Stomach (tissue), 9 donors: ENCODE measurements around the gene SPATS1. TPM values are rescaled to one million over a fixed set of nuclear protein-coding genes. Genes with fewer than 3 reads are reported as not detected.

ENCODE experiments used
- DNase-seq, 2 donors: peaks; one replicate each; pipeline versions ENCODE4 v3.0.0 to v3.0.0-alpha.2; 2013 to 2019
- H3K27ac ChIP-seq, 5 donors: fragments of 200-600 bp in 4 of 5; sonication (generic) in 4 of 5; one replicate each; pipeline ENCODE4 v1.5.1; 2013 to 2019; ENCODE audit warnings: mild to moderate bottlenecking in 1 of 5, moderate library complexity in 1 of 5
- H3K27me3 ChIP-seq, 3 donors: fragments of 200-600 bp; sonication (generic); one replicate each; pipeline ENCODE4 v1.5.1; 2017 to 2019; ENCODE audit warnings: mixed run types in 1 of 3
- H3K36me3 ChIP-seq, 4 donors: fragments of 200-600 bp; sonication (generic); 1 replicate in 3 of 4; 2 replicates in 1 of 4; pipeline ENCODE4 v1.5.1; 2016 to 2019
- H3K4me1 ChIP-seq, 4 donors: fragments of 200-600 bp; sonication (generic); one replicate each; pipeline ENCODE4 v1.5.1; 2016 to 2019
- H3K4me3 ChIP-seq, 4 donors: fragments of 200-600 bp; sonication (generic) in 3 of 4; one replicate each; pipeline ENCODE4 v1.5.1; 2016 to 2019; ENCODE audit warnings: mild to moderate bottlenecking in 1 of 4
- H3K9me3 ChIP-seq, 4 donors: fragments of 200-600 bp; sonication (generic); one replicate each; pipeline ENCODE4 v1.5.1; 2016 to 2019
- EP300 ChIP-seq: sonication (generic); formaldehyde crosslinking; IDR thresholded peaks from one replicate; pipeline ENCODE4 v1.6.1; 2017; ENCODE audit warnings: antibody characterized with exemption
- POLR2A ChIP-seq, 4 donors: fragments of 450-650 bp; IDR thresholded peaks; one replicate each; pipeline ENCODE4 v1.6.1; 2016; ENCODE audit warnings: antibody characterized with exemption in 4 of 4, control low read depth in 2 of 4, mild to moderate bottlenecking in 1 of 4, moderate library complexity in 1 of 4
- POLR2AphosphoS5 ChIP-seq, 3 donors: sonication (generic); formaldehyde crosslinking; IDR thresholded peaks; one replicate each; pipeline ENCODE4 v1.6.1; 2016; ENCODE audit warnings: antibody characterized with exemption in 3 of 3
- WGBS, 5 donors: extraction: QIAGEN DNeasy Blood & Tissue Kit in 3 of 5; methylation state at CpG; one replicate each; pipeline versions ENCODE4 v1.1.5 to v1.1.7; 2013 to 2018; 5-methylcytosine and 5-hydroxymethylcytosine counted together
- intact Hi-C: fragments of 100-400 bp; cut with DNase I; formaldehyde crosslinking; loops from one replicate; pipeline ENCODE4 v1.15.1; 2023; ENCODE audit warnings: low total_unique reads
- polyA plus RNA-seq, 3 donors: library from polyadenylated mRNA; stranded (reverse); fragments of 200-250 nt; gene quantifications; one replicate each; pipeline ENCODE4 v1.2.3, GENCODE V29; 2013
- total RNA-seq, 5 donors: library from RNA; depleted of rRNA; stranded (reverse); fragments of >200 nt; gene quantifications; one replicate each; pipeline versions ENCODE4 v1.1.0 to v1.2.3, GENCODE V29; 2014 to 2016
- TF ChIP-seq, protein P1 (sequence below), 7 experiments: fragments of 450-650 bp in 4 of 7; fragments of 200-600 bp in 3 of 7; sonication (generic) in 3 of 7; IDR thresholded peaks; one replicate each; pipeline ENCODE4 v1.5.1; 2016 to 2019; ENCODE audit warnings: antibody characterized with exemption in 7 of 7, control low read depth in 2 of 7, mild to moderate bottlenecking in 1 of 7
- donor health status: healthy with polysubstance abuse.
- donor health status: Bipolar disorder and iron deficiency.
- donor health status: healthy.

SPATS1 gene
- total and polyA plus RNA-seq, 8 donors, result not detected

DNA sequence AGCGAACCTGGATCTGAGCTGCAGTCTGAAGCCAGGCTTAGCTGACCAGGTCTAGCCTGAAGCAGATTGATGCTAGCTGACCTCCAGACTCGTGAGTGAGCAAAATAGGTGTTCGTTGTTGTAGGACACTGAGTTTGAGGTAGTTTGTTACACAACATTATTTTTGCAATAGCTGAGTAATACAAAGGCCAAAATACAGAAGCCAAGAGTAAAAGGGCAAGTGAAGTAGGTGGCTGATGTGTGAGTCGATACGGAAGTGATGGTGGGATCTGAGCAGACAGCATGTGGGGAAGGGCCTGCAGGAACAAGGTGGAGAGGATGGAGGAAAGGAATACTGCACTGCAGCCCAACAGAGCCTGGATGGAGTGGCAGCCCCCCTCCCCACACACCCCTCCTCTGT lies 8.5 kb upstream of the SPATS1 start:
- no peak for DNase-seq
- TF ChIP-seq POLR2AphosphoS5 (IDR thresholded peaks at IDR 0.05) (no peak), POLR2A (IDR thresholded peaks at IDR 0.05) (no peak)
- TF ChIP-seq, protein P1, sequence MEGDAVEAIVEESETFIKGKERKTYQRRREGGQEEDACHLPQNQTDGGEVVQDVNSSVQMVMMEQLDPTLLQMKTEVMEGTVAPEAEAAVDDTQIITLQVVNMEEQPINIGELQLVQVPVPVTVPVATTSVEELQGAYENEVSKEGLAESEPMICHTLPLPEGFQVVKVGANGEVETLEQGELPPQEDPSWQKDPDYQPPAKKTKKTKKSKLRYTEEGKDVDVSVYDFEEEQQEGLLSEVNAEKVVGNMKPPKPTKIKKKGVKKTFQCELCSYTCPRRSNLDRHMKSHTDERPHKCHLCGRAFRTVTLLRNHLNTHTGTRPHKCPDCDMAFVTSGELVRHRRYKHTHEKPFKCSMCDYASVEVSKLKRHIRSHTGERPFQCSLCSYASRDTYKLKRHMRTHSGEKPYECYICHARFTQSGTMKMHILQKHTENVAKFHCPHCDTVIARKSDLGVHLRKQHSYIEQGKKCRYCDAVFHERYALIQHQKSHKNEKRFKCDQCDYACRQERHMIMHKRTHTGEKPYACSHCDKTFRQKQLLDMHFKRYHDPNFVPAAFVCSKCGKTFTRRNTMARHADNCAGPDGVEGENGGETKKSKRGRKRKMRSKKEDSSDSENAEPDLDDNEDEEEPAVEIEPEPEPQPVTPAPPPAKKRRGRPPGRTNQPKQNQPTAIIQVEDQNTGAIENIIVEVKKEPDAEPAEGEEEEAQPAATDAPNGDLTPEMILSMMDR (IDR thresholded peaks at IDR 0.05), result no peak
- Histone ChIP-seq H3K27ac (no peak overlapping the region), H3K4me1 (no peaks in the 10 kb centered on the region), H3K36me3 (no peaks in the 10 kb centered on the region), H3K27me3 (peaks cover 0 to 29% (median 0%) of the 10 kb centered on the region in 3 donors), H3K4me3 (no peak overlapping the region), H3K9me3 (no peaks in the 10 kb centered on the region)
- intact Hi-C loops, result no loop called here
- 80 to 91% (median 84%) methylated on average over 5 of the region's 5 CpGs for WGBS, 5 donors

- Histone ChIP-seq H3K4me1 (no peaks in the 10 kb centered on the region), H3K36me3 (no peaks in the 10 kb centered on the region), H3K9me3 (no peaks in the 10 kb centered on the region), H3K27me3 (peaks cover 0 to 18% (median 0%) of the 10 kb centered on the region in 3 donors), H3K4me3 (no peak overlapping the region), H3K27ac (no peak overlapping the region)
- no peak for DNase-seq
- WGBS, 5 donors, result 43 to 65% (median 64%) methylated on average over 1 of the region's 1 CpG
- intact Hi-C loops, result no loop called here
- TF ChIP-seq POLR2A (IDR thresholded peaks at IDR 0.05) (no peak), EP300 (no peak), POLR2AphosphoS5 (IDR thresholded peaks at IDR 0.05) (no peak)
- TF ChIP-seq, protein P1 (IDR thresholded peaks at IDR 0.05), result no peak
Observed at GRCh38 chr6:44335631-44336030, 6.8 kb upstream of the SPATS1 start.

GRCh38 chr6:44338228-44339122 lies 4.0 kb upstream of the SPATS1 start:
- DNase-seq, result peak; percentile 66 to 87
- intact Hi-C loops, result no loop called here
- Histone ChIP-seq H3K4me3 (no peak overlapping the region), H3K27ac (peak overlapping the region in 1 of 5 donors; percentile 5), H3K9me3 (no peaks in the 10 kb centered on the region), H3K27me3 (peaks cover 0 to 34% (median 16%) of the 10 kb centered on the region in 3 donors), H3K36me3 (no peaks in the 10 kb centered on the region), H3K4me1 (peaks cover 6 to 11% (median 9%) of the 10 kb centered on the region in 4 donors)
- TF ChIP-seq EP300 (no peak), POLR2AphosphoS5 (IDR thresholded peaks at IDR 0.05) (peak in 1 of 3 donors; percentile 18), POLR2A (IDR thresholded peaks at IDR 0.05) (no peak)
- TF ChIP-seq, protein P1 (IDR thresholded peaks at IDR 0.05), result peak in 5 of 7 experiments; percentile 49 to 83 (median 60)
- 2 to 5% (median 3%) methylated on average over 11 of the region's 11 CpGs for WGBS, 5 donors

DNA sequence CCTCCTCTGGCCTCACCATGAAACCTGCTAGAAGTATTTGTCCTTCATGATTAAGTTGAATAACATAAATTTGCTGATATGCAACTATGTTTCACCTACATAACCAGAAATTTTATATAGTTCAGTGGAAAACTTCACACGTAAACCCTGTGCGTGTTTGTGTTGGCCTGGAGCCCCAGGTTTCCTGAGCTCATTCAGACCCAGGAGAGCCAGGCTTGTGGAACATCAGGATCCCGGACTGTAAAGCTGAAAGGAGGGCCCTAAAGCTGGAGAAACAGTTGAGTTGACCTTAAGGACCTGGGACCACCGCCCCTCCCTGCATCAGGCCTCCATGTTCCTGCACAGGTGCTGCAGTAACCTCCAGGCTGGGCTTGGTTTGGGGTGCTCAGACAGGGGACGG lies 3.1 kb upstream of the SPATS1 start:
- Histone ChIP-seq H3K4me3 (no peak overlapping the region), H3K27ac (no peak overlapping the region), H3K27me3 (peaks cover 0 to 34% (median 16%) of the 10 kb centered on the region in 3 donors), H3K4me1 (peaks cover 6 to 11% (median 9%) of the 10 kb centered on the region in 4 donors), H3K9me3 (no peaks in the 10 kb centered on the region), H3K36me3 (no peaks in the 10 kb centered on the region)
- WGBS, 5 donors, result 45 to 72% (median 51%) methylated on average over 5 of the region's 5 CpGs
- peak in 1 of 2 donors; percentile 67 for DNase-seq
- TF ChIP-seq POLR2A (IDR thresholded peaks at IDR 0.05), result no peak
- TF ChIP-seq EP300, result no peak
- TF ChIP-seq, protein P1 (IDR thresholded peaks at IDR 0.05), result no peak
- no peak for TF ChIP-seq POLR2AphosphoS5 (IDR thresholded peaks at IDR 0.05)
- intact Hi-C loops, result no loop called here
